RCC 7860 (cell line): ENCODE results near the gene AASDH.
A peak's percentile ranks its signal among the peaks of the same experiment; 100 is the strongest.

Experiments used
- DNase-seq: peaks from one replicate; pipeline ENCODE4 v3.0.0-alpha.2; 2015; ENCODE audit warnings: low spot score
- FAIRE-seq: peaks from 2 replicates; lab custom pipeline; 2012; peaks lifted over from hg19 to GRCh38; lab: Jason Lieb, UNC

AASDH gene, protein sequence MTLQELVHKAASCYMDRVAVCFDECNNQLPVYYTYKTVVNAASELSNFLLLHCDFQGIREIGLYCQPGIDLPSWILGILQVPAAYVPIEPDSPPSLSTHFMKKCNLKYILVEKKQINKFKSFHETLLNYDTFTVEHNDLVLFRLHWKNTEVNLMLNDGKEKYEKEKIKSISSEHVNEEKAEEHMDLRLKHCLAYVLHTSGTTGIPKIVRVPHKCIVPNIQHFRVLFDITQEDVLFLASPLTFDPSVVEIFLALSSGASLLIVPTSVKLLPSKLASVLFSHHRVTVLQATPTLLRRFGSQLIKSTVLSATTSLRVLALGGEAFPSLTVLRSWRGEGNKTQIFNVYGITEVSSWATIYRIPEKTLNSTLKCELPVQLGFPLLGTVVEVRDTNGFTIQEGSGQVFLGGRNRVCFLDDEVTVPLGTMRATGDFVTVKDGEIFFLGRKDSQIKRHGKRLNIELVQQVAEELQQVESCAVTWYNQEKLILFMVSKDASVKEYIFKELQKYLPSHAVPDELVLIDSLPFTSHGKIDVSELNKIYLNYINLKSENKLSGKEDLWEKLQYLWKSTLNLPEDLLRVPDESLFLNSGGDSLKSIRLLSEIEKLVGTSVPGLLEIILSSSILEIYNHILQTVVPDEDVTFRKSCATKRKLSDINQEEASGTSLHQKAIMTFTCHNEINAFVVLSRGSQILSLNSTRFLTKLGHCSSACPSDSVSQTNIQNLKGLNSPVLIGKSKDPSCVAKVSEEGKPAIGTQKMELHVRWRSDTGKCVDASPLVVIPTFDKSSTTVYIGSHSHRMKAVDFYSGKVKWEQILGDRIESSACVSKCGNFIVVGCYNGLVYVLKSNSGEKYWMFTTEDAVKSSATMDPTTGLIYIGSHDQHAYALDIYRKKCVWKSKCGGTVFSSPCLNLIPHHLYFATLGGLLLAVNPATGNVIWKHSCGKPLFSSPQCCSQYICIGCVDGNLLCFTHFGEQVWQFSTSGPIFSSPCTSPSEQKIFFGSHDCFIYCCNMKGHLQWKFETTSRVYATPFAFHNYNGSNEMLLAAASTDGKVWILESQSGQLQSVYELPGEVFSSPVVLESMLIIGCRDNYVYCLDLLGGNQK

DNA sequence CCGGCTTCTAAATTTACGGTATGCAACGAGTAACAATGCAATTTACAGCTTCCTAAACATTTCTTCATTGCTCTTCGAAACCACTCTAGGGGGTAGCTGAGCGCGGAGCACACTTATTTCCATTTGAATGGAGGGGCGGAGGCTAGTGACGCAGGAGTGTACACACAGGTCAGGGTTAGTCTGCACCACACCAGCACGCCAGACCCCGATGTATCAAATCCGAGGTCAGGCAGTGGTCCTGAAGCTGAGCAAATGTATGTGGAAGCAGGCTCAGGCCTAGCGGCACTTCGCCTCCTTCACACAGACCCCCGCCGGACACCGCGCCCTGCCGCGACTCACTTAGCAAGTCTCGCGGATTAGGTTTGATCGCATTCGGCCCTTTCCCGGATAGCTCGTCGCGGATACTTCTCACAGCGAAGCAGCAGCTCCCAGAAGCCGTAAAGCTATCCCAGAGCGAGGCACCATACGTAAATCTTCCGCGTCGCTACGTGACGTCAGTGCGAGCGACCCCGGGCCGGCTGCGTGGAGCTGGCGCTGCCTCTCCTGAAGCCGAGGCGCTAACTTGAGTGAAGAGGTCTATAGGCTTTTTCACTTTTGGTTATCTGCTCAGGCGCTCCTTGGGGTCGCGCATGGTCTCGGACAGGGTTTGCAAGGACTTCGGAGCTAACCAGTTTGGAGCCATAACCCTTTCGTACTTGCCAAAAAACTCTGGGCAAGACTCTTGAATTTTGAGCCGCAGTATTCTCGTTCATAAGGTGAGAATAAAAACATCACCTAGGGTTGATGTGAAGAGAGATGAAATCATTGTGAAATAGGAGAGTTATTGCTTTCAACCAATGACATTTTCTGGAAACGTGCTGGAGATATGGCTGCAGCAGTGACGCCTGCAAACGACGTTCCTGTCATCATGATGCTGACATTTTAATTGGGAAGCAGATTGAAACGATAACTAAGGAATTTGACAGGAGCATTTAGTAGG is at the start of gene AASDH:
TSS of gene AASDH (minus strand) at position 469 of the 979 bp plus-strand sequence. CDS start 3,192 bp downstream, outside the sequence.
- FAIRE-seq = peak; percentile 74
- DNase-seq = peak; percentile 88

DNA sequence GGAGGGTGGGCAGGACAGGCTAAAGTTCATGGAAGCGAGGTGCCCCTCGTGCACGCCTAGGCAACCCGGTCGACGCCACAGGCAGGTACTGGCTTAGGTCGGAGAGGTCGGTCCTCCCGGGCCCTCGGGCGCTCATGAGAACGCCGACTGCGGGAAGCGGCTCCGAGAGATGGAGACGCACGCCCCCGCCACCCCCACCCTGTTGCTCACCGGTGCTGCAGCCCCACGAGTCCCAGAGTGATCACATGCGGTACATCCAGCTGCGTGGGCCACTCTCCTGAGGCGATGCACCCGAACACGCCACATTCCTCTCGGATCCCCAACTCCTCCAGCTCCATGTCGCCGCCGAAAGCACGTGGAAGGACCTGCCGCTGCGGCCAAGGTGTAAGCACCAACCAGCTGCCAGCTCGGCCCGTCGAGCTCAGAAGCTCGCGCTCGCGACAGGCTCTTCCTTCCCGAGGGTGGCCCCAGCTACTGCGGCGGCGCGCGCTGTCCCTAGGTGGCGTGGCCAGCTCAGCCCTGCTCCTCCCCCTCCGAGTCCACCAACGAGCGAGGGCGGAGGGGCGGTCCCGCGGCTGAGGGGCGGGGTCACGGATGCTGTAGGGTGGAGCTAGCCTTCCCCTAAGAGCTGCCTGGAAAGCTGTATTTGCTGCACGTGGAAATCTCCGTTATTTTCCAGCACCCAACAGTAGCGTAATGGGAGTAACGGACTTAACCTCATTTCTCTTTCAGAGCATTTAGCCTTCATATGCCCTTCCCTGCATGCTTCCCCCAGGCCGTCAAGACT is 48.0 kb upstream of the AASDH start, which contains the start of gene PPAT:
TSS of gene PPAT (minus strand) at position 476 of the 787 bp plus-strand sequence. CDS start at position 338, 138 bp downstream.
- peak; percentile 95 for DNase-seq
- FAIRE-seq = peak; percentile 87

DNA sequence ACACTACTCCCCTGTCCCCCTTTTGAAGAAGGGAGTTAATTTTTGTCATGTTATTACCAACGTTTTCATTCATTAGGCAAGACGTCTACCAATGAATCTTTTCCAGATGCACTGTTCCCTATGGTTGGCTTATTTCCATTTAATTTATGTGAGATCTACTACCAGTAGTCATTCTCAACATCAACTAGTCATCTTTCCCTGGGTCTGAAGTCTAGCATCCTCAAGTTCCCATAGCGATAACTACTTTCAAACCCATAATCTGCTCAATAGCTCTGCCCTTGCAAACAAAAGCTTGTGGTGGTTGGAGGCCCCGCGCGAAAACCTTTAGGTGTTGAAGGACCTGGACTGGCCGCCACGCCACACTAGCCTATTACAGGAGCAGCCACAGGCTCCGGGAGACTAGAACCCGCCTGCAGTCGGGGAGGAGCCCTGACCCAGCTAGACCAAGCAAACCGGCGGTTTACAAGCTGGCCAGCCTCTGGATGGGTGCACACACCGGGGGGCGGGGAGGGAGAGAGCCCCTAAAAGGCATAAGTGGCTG is 47.4 kb upstream of the AASDH start:
- FAIRE-seq (no peak), DNase-seq (peak; percentile 63)

DNA sequence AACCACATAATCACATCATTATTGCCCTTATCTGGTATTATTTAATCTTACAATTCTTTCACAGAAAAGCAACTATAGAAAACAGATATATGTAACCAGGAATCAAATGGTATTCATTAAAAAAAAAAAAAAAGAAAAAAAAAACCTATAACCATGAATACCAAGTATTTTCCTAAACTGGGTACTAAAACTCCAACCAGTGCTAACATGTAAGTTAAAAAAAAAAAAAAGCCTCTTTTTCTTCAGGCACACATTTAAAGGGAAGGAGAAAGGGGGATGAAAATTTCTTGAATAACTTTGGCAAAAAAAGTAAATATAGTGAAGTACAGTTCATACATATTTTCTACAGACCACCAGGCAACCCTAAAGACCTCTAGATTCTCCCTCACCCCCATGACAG is 46.0 kb upstream of the AASDH start:
- no peak for FAIRE-seq
- no peak for DNase-seq

DNA sequence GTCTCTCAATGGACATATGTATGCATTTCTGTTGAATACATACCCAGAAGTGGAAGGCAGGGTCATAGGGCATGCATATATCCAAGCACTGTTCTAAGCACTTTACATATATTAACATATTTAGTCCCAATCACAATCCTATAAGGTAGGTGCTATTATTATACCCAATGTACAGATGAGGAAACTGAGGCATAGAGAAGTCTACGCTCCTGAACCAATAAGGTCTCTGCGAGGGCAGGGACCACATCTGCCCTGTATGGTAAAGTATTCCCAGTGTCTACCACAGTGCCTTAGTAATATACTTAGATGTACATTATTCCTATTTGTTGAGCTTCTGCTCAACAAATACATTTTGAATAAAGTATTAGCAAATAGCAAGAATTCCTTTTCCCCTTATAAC is 42.9 kb upstream of the AASDH start:
- no peak for DNase-seq
- FAIRE-seq = no peak

DNA sequence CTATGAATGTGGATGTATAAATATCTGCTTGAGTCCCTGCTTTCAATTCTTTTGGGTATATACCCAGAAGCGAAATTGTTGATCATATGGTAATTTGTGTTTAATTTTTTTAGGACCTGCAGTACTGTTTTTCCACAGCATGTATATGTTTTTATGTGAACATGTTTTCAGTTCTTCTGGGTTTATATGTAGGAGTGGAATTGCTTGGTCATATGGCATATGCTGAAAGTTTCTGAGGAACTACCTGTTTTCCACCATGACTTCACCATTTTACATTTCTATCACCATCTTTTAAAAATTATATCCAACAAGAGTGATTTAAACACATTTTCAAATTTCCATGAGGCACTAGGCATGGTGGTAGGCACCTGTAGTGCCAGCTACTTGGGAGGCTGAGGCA is 39.9 kb upstream of the AASDH start:
- no peak for FAIRE-seq

DNA sequence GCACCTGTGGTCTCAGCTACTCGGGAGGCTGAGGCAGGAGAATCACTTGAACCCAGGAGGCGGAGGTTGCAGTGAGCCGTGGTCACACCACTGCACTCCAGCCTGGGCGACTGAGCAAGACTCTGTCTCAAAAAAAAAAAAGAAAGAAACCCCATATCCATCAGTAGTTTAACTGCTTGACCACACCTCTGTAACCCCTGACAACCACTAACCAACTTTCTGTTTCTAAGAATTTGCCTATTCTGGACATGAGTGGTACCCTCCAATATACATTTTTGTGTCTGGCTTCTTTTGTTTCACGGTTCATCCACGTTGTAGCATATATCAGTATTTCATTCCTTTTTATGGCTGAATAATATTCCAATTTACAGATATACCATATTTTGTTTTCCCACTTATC is 39.0 kb upstream of the AASDH start:
- DNase-seq = no peak
- FAIRE-seq = no peak

More for the DNA sequence above, 39.9 kb upstream of the AASDH start:
- no peak for DNase-seq

DNA sequence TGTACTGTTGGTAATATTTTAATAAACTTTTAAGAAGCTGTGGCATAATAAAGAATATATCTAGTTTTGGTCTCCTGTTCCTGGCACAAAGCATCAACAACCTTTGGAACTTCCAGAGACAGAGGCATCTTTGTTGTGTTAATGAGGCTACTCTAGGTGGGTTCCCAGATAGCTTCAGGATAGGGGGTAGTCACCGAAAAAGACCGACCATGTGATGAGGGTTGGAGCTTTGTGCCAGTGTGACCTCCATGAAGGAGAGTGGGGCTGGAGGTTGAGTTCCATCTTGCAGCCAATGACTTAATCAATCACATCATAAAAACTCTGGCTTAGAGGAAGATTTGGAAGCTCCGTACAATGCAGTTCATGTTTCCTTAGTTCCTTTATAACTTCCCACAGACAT is 38.2 kb upstream of the AASDH start:
- FAIRE-seq (no peak), DNase-seq (no peak)

DNA sequence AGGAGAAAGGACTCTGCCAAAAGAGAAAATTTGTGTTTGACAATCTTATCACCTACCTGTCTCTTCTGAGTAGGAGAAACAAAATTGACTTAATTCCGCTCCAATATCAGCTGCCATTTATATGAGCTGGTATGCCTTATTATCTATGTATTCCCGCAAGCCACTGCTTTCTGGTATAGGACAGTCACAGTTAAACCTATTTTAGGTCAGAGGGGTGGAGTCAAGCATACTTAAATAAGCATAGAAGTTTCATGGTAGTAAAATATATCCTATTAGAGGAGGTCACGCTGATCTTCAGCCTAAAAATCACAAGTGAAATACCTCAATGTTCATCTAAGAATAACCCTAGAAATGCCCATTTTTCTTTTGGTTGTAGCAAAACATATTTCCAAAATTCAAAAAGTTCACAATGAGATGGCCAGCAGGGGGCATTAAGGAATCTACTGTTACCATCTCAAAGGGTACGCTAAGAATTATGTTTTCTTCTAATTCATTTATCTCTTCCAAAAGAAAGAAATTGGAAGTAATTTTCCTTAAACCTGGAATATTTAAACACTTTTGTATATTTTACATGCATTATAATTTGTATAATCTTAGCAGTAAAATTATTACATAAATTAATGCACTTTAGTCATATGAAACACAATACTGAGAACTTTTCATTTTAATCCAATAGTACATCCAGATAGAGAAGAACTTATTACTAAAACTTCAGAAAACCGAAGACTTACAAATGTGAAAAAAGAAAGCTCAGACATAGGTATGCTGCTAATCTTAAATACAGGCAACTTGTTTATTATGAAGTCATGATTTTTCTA is 37.6 kb upstream of the AASDH start:
- DNase-seq (no peak), FAIRE-seq (peak; percentile 74)

DNA sequence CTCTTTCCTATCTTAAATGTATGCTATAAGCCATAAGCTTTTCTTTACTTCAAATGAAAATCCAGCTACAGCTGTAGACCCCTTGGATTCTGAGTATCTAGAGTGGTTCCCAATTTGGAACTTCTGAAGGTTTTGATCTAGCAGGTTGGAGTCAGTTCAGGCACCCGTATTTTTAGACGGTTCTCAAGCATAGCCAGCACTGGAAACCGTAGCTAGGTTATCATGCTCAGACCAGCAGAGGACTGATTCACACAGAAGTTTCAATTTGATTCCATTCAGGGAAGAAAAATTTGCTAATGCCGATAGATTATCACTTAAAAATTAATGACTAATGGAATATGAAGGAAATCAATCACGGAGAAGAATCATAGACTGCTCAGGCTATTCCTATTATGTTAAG is 36.9 kb upstream of the AASDH start:
- FAIRE-seq = no peak
- DNase-seq = no peak

DNA sequence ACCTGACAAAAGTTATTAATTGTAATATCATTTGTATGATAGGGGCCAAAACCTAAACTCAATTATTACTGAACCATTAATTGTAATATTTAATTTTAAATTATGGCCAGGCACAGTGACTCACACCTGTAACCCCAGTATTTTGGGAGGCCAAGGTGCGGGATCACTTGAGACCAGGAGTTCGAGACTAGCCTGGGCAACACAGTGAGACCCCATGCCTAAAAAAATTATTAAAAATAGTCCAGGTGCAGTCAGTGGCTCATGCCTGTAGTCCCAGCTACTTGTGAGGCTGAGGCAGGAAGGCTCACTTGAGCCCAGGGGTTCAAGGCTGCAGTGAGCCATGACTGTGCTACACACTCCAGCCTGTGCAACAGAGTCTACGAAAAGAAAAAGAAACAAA is 30.1 kb upstream of the AASDH start:
- no peak for DNase-seq
- FAIRE-seq = no peak

DNA sequence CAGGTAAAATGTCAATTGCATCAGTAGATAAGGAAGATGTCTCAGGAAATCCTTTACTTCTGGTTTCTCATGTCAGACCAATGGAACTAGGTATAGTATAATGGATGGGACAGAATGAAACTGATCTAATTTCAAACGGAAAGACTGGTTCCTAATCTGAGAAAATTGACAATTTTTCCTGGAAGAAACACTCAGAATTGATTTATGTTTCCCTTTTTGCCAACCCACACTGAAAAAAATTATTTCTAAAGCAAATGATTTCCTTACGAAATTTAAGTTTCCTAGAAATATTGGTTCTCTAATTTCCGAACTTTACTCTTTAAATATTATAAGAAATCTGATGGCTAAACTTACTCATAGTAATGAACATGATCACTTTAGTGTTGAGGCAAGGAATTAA is 29.1 kb upstream of the AASDH start:
- DNase-seq (no peak), FAIRE-seq (no peak)

DNA sequence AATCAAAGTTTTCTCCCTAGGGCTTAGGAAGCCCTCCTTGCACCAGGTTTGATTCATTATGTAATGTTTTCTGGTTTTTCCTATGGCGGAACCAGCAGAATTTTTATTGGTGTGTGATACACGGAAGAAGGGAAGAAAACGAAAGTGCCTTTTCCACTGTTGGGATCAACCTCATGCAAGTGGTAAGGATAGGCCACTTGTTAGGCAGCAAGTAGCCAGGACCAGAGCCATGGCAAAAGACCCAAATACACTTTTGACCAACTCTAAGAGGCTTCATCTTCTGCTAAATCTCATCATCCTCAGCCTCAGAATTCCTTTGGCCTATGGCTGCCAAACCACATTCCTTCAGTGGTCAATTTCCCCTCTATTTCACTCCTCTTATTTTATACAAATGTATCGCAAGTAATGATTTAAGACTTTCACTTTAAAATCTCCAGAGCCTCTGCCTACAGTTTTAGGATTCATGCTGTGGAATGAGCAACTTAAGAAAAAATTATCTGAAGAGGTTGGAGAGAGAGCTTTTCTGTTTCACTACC is 26.9 kb upstream of the AASDH start:
- DNase-seq = no peak
- no peak for FAIRE-seq

DNA sequence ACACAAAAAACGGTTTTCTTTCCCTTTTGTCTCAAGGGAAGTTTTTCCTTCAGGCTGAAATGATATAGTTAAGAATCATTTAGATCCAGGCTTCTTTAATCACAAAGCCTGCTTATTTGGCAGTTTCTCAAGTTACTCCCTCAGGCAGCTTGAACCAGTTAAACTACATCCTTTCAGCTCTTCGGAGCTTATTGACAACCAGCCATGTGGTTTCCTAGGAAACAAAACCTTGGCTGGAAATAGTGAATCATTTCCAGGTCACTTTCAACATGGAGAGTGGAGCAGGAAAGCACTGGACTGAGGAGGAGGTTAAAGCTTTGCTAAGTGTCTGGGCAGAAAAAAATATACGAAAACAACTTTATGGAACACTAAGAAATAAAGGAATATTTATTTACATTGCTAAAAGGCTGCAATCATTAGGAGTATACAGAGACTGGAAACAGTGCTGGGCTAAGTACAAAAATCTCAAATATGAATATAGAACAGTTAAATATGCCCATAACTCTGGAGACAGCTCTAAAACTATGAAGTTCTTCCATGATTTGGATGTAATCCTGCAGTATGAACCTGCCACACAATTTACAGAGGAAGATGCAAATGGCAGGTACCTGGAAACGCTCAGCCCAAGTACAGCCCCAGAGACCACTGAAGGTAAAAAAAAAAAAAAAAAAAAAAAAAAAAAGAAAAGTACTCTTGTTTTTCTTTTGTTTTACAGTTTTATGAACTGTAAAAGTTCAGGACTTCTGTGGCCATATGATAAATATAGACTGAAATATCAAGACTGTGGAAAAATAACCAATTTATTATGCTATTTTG is 23.2 kb upstream of the AASDH start:
- DNase-seq = peak; percentile 92
- FAIRE-seq = peak; percentile 97

DNA sequence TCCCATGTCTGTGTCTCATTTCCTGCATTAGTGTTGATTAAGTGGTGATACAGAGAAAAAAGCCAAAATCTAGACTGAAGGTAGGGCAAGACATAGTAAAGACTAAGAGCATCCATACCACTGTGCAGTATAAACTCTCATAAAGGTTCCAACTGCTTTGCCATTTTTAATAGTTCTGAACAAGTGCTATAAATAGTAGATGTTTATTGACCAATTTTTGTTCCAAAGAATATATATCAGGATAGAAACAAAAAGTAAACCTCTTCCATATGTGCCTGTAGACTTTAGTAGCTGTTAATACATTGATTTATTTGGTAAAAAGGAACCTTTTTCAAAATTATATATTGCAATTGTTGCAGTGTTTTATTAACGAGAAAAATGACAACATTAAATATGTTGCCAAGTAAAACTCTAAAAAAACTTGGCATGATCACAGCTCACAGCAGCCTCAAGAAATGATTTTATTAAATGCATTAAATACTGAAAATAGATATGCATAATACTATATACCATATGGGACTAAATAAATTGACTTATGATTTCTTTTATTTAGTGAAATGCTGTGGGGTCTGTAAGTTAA is 22.3 kb upstream of the AASDH start:
- no peak for FAIRE-seq

DNA sequence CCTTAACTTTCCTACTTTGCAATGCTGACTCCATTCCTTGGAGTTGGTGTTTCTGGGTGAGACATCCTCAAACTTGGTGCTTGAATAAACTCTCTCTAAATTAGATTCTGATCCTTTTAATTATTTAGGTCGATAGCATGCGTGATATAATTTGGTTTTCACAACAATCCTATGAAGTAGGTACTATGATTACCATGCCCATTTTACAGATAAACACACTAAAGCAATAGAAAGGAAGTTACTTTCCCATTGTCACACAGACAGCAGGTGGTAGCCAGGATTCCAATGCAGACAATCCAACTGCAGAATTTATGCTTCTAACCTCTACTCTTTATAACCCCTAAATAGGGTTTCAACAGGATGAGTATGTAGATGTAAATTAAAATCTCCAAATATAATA is 21.7 kb upstream of the AASDH start:
- no peak for FAIRE-seq
- no peak for DNase-seq

More for the DNA sequence above, 22.3 kb upstream of the AASDH start:
- no peak for DNase-seq

DNA sequence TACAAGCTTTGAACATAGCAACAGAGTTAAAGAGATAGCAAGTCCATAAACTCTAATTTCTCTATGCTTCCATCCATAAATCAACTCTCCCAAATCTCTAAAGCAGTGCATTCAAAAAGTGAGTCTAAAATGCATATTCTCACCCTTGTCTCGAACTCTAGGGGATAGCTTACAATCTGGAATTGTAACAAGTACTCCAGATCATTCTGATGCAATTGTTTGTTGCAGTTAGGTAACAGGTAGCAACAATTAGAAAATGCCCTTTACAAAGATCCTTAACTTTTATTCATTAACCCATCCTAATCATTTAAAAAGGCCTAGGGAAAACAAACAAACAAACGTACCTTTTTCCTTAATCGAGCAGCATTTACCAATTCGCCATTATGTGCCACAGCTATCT is 18.9 kb upstream of the AASDH start:
- no peak for DNase-seq
- FAIRE-seq = no peak
